HL-60 (cell line): Measurements from ENCODE around the gene TRPV5.

Source experiments
- CTCF ChIP-seq: IDR thresholded peaks from one replicate; pipeline ENCODE4 v1.5.1; 2011; ENCODE audit warnings: low read length, control low read depth, inconsistent platforms; ENCODE audit not compliant: insufficient read depth
- POLR2AphosphoS5 ChIP-seq: IDR thresholded peaks from 2 replicates; pipeline ENCODE4 v1.6.1; 2012; ENCODE audit warnings: low read depth

DNA sequence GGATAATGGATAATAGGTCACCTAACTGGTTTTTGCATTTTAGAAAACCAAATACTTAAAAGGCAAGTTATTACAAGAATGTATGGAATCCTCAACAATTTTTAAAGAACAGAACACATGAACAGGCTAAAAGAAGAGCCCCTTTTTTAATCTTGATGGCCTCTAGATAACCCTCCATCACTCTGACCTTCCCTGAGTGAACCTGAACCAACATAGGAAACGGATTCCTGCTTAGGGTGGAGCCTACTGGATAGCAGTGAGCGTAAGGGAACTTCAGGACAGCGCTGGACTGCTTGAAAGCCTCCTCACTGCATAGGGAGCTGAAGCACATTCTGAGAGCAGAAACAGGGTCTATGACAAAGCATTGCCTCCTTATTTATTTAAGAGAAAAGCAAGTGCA, 20.5 kb downstream of the TRPV5 start:
- TF ChIP-seq POLR2AphosphoS5 (no peak), CTCF (no peak)
